ENCODE data around the gene NINL. TPM values are rescaled to one million over a fixed set of nuclear protein-coding genes. Genes with fewer than 3 reads are reported as not detected.

The NINL gene
- total RNA-seq, 4 donors from 2014 or later = 18.3 to 37.8 (median 23.5) TPM

DNA sequence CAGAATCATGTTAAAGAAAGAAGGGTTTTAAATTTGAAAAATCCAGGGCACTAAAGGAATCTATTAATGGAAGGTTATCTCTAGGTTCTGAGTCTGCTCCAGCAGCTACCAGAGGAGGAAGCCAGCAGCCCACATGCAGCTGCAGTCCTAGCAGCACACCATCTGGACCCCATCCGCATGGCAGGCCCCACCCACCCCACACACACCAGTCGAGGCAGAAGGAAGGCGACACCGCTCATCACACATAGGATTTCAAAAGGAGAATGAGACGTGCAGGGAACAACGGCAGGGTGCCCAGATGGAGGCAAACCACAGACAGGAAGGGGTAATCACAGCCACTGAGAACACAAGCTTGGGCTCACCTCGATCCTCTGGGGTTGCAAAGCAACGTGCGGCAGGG lies 99.0 kb downstream of the NINL start:
- DNase-seq = no peak
- intact Hi-C loops (cut with DNase I) = no loop called here

DNA sequence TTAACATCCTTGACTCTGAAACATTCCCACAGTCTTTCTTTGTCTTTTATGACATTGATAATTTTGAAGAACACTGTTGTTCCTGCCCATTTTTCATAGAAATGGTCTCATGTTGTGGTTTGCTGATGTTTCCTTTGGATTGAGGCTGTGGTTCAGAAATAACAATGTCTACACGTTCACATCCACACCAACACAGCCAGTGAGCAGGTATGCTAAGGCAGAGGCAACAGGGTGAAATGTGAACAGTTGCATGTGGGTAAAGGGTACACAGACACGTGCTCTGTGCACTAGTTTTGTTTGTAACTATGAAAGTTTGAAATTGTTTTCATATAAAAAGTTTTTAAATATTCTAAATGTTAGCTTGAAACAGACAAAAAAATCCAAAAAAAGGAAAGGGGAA lies 99.5 kb downstream of the NINL start:
- Histone ChIP-seq H3K27me3 (no peaks in the 10 kb centered on the region), H3K4me3 (replicated peaks in 1 of 3) (no peak overlapping the region), H3K4me1 (no peaks in the 10 kb centered on the region), H3K27ac (no peak overlapping the region), H3K36me3 (peaks cover 10 to 21% of the 10 kb centered on the region in 2 donors), H3K9me3 (no peaks in the 10 kb centered on the region)
- TF ChIP-seq POLR2A (IDR thresholded peaks at IDR 0.05) = no peak
- TF ChIP-seq, protein P1, sequence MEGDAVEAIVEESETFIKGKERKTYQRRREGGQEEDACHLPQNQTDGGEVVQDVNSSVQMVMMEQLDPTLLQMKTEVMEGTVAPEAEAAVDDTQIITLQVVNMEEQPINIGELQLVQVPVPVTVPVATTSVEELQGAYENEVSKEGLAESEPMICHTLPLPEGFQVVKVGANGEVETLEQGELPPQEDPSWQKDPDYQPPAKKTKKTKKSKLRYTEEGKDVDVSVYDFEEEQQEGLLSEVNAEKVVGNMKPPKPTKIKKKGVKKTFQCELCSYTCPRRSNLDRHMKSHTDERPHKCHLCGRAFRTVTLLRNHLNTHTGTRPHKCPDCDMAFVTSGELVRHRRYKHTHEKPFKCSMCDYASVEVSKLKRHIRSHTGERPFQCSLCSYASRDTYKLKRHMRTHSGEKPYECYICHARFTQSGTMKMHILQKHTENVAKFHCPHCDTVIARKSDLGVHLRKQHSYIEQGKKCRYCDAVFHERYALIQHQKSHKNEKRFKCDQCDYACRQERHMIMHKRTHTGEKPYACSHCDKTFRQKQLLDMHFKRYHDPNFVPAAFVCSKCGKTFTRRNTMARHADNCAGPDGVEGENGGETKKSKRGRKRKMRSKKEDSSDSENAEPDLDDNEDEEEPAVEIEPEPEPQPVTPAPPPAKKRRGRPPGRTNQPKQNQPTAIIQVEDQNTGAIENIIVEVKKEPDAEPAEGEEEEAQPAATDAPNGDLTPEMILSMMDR (IDR thresholded peaks at IDR 0.05) = no peak
- intact Hi-C loops (cut with DNase I) = no loop called here
- no peak for DNase-seq
- 75 to 85% methylated on average over 2 of the region's 2 CpGs for WGBS, 2 donors

More for the DNA sequence above, 99.0 kb downstream of the NINL start:
- no peaks in the 10 kb centered on the region for H3K27me3 ChIP-seq
- H3K9me3 ChIP-seq = no peaks in the 10 kb centered on the region
- TF ChIP-seq, protein P1 (IDR thresholded peaks at IDR 0.05) = no peak
- no peak for TF ChIP-seq POLR2A (IDR thresholded peaks at IDR 0.05)
- peaks cover 10 to 18% of the 10 kb centered on the region in 2 donors for H3K36me3 ChIP-seq
- no peaks in the 10 kb centered on the region for H3K4me1 ChIP-seq
- H3K4me3 ChIP-seq (replicated peaks in 1 of 3) = no peak overlapping the region
- WGBS, 2 donors = 79 to 80% methylated on average over 9 of the region's 9 CpGs
- no peak overlapping the region for H3K27ac ChIP-seq

DNA sequence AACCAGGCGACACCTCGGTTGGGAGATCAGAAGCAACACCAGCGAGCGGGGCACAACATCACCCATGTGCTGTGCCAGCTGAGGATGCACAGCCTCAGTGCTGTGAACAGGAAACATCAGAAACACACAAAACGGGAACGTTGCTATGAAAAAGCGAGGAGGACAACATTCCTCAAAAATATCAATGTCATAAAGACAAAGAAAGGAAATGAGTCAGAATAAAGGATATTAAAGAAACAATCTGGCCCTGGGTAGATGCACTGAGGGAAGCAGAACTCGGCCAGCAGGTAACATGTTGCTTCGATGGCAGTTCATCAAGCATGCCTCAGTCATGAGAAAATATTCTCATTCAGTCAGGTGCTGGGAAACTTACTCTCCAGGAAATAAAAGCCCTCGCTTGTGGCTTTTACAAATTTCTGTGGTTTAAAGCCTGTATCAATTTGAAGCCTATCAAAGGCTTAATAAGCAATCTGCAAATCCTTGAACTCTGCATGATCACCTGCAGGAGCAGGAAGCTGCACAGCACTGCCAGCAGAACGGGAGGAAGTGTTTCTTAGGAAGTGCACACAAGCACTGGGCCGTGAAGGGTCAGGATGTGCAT lies 100.3 kb downstream of the NINL start:
- no peak overlapping the region for H3K4me3 ChIP-seq (replicated peaks in 1 of 3)
- no peaks in the 10 kb centered on the region for H3K4me1 ChIP-seq
- TF ChIP-seq POLR2A (IDR thresholded peaks at IDR 0.05) = no peak
- H3K9me3 ChIP-seq = no peaks in the 10 kb centered on the region
- WGBS, 2 donors = 63 to 70% methylated on average over 12 of the region's 12 CpGs
- no peaks in the 10 kb centered on the region for H3K27me3 ChIP-seq
- H3K27ac ChIP-seq = no peak overlapping the region
- H3K36me3 ChIP-seq = peaks cover 10 to 21% of the 10 kb centered on the region in 2 donors
- DNase-seq = no peak
- intact Hi-C loops (cut with DNase I) = no loop called here

DNA sequence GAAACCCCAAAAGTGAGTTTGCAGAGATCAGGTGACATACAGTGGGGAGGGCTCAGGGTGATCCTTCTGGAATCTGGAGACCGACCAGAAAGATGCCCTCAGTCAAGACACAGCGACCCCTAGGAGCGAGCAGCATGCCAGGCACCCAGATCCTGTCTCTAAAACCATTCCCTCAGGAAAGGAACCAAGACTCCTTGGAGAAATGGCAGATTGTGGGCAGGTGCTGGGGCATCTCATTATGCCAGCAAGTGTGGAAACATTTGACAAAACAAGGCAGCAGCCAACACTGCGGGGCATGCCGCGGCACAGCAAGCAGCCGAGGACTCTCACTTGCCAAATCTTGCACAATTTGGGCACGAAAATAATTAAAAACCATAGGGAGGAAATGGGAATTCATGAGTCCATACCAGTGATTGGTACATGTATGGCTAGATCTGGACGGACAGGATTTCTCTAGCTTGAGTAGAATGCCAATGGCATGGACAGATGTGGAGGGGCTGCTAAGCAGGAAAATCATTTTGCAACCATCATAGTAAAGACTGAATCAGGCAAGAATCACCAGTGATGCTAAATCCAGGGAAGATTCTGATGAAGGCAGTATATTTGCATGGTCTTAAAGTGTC lies 101.0 kb downstream of the NINL start:
- peaks cover 7 to 21% of the 10 kb centered on the region in 2 donors for H3K36me3 ChIP-seq
- WGBS, 2 donors = 91 to 94% methylated on average over 9 of the region's 9 CpGs
- intact Hi-C loops (cut with DNase I) = no loop called here
- no peaks in the 10 kb centered on the region for H3K4me1 ChIP-seq
- no peaks in the 10 kb centered on the region for H3K27me3 ChIP-seq
- H3K9me3 ChIP-seq = no peaks in the 10 kb centered on the region
- no peak overlapping the region for H3K4me3 ChIP-seq (replicated peaks in 1 of 3)
- DNase-seq = no peak
- H3K27ac ChIP-seq = no peak overlapping the region
- TF ChIP-seq, protein P1 (IDR thresholded peaks at IDR 0.05) = no peak
- no peak for TF ChIP-seq POLR2A (IDR thresholded peaks at IDR 0.05)

DNA sequence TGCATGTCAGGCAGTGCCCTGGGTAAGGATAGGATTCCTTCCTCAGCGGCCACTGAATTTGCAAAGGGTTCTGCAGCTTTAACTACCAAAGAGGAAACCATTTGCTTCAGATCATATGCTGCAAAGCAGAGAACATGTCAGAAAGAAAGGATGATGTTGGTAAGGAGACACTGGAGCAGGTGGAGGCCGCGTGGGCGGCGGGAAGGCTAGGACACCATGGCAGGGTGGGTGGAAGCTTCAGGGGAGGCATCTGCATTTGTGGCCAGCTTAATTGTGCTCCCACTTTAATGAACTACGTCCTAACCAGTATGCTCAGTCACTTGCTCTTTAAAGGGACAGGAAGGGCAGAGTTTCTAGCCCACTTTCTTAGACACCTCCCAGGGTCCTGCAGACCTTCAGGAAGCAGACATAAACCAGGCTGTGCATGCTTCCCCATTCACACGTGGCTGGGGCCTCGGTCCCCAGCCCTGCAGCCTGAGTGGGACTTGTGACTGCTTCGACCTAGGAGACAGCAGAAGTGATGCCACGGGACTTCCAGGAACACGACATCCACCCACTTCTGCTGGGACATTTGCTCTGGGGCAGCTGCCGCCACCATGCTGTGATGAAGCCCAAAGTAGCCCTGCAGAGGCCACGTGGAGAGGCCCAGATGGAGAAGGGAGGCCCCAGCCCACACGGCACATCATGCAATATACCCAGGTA lies 101.7 kb downstream of the NINL start:
- intact Hi-C loops (cut with DNase I) = no loop called here
- Histone ChIP-seq H3K27me3 (no peaks in the 10 kb centered on the region), H3K27ac (no peak overlapping the region), H3K36me3 (peaks cover 0 to 16% of the 10 kb centered on the region in 2 donors), H3K4me1 (no peaks in the 10 kb centered on the region), H3K4me3 (replicated peaks in 1 of 3) (no peak overlapping the region), H3K9me3 (no peaks in the 10 kb centered on the region)
- WGBS, 2 donors = 89 to 96% methylated on average over 11 to 13 of the region's 14 CpGs
- DNase-seq = no peak
- no peak for TF ChIP-seq POLR2A (IDR thresholded peaks at IDR 0.05)
- TF ChIP-seq, protein P1 (IDR thresholded peaks at IDR 0.05) = no peak
